OCI-LY3 (cell line): ENCODE results near the gene KBTBD12.

ENCODE experiments used
- EZH2phosphoT487 ChIP-seq: fragments of 200-600 bp; shearing (Covaris generic); IDR thresholded peaks from 2 replicates; pipeline ENCODE4 v1.6.1; 2018; ENCODE audit warnings: antibody characterized with exemption, mixed run types, low read depth
- TF ChIP-seq, protein P1 (sequence below): fragments of 200-600, 300-600 bp; sonication (generic); IDR thresholded peaks from 2 replicates; pipeline ENCODE4 v1.5.1; 2014; ENCODE audit warnings: antibody characterized with exemption, low read length, low read depth

DNA sequence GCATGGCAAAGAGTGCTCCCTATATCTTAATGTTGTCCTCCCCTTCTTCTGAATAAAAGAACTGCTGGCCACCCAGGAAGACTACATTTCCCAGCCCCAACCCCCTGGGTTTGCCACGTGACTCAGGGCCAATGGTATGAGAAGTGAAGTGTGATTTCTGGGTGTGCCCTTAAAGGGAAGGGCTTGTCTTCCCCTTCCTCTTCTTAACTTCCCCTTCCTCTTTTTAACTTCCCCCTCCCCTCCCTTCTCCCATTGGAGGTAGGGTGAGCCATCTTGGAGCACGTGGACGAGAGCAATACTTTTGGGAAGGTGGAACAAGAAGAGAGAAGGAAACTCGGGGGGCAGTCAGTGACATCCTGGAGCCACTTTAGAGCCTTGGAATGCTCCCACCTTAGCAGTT, 6.8 kb upstream of the KBTBD12 start:
- TF ChIP-seq, protein P1, sequence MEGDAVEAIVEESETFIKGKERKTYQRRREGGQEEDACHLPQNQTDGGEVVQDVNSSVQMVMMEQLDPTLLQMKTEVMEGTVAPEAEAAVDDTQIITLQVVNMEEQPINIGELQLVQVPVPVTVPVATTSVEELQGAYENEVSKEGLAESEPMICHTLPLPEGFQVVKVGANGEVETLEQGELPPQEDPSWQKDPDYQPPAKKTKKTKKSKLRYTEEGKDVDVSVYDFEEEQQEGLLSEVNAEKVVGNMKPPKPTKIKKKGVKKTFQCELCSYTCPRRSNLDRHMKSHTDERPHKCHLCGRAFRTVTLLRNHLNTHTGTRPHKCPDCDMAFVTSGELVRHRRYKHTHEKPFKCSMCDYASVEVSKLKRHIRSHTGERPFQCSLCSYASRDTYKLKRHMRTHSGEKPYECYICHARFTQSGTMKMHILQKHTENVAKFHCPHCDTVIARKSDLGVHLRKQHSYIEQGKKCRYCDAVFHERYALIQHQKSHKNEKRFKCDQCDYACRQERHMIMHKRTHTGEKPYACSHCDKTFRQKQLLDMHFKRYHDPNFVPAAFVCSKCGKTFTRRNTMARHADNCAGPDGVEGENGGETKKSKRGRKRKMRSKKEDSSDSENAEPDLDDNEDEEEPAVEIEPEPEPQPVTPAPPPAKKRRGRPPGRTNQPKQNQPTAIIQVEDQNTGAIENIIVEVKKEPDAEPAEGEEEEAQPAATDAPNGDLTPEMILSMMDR = no peak
- no peak for TF ChIP-seq EZH2phosphoT487
